ENCODE results near the gene MAVS.
"Not testable (repeated sequence)": the region's sequence is repeated elsewhere in the genome, so short reads cannot be mapped to it uniquely, and the experiment has no call there.

The MAVS gene

GRCh38 chr20:3889489-3890397 lies 43.1 kb downstream of the MAVS start:
- no peak for DNase-seq

GRCh38 chr20:3890398-3890751 lies 43.7 kb downstream of the MAVS start:
- DNase-seq, result no peak

- DNase-seq, result no peak
These were observed 44.6 kb downstream of the MAVS start for GRCh38 chr20:3890999-3891929.

GRCh38 chr20:3894796-3895195 lies 48.2 kb downstream of the MAVS start:
- DNase-seq, result no peak

- DNase-seq, result no peak
These were observed 49.7 kb downstream of the MAVS start for GRCh38 chr20:3896302-3896701.

- no peak for DNase-seq
These were observed 50.4 kb downstream of the MAVS start for GRCh38 chr20:3896853-3897583.

- DNase-seq, result not testable (repeated sequence)
These were observed 51.5 kb downstream of the MAVS start for GRCh38 chr20:3898181-3898580.

GRCh38 chr20:3898639-3899038 lies 52.0 kb downstream of the MAVS start:
- no peak for DNase-seq

GRCh38 chr20:3900187-3900604 lies 53.6 kb downstream of the MAVS start:
- no peak for DNase-seq

- DNase-seq, result no peak
These were observed 54.5 kb downstream of the MAVS start for GRCh38 chr20:3901028-3901705.

GRCh38 chr20:3901706-3902440 lies 55.2 kb downstream of the MAVS start:
- no peak for DNase-seq

- no peak for DNase-seq
These were observed 55.8 kb downstream of the MAVS start for GRCh38 chr20:3902446-3902845.

- DNase-seq, result no peak
These were observed 57.6 kb downstream of the MAVS start for GRCh38 chr20:3904224-3904623.

GRCh38 chr20:3904857-3905256 lies 58.2 kb downstream of the MAVS start:
- no peak for DNase-seq

- not testable (repeated sequence) for DNase-seq
These were observed 60.4 kb downstream of the MAVS start for GRCh38 chr20:3906744-3907721.

GRCh38 chr20:3908667-3909066 lies 62.0 kb downstream of the MAVS start:
- DNase-seq, result no peak

- DNase-seq, result no peak
These were observed 63.3 kb downstream of the MAVS start for GRCh38 chr20:3909952-3910366.

- DNase-seq, result no peak
These were observed 64.2 kb downstream of the MAVS start for GRCh38 chr20:3910853-3911252.

GRCh38 chr20:3911956-3912355 lies 65.3 kb downstream of the MAVS start:
- no peak for DNase-seq

GRCh38 chr20:3914446-3914845 lies 67.8 kb downstream of the MAVS start:
- DNase-seq, result no peak
